Breast epithelium (tissue), 4 donors: ENCODE data around the gene HOXD9. TPM values are rescaled to one million over a fixed set of nuclear protein-coding genes. Genes with fewer than 3 reads are reported as not detected.

Experiments used
- DNase-seq, 2 donors: peaks; one replicate each; pipeline ENCODE4 v3.0.0-alpha.2; 2019; ENCODE audit warnings: low spot score in 2 of 2
- H3K27ac ChIP-seq, 2 donors: fragments of 200-600 bp; sonication (generic) in 1 of 2; one replicate each; pipeline ENCODE4 v1.5.1; 2016 to 2019; ENCODE audit warnings: mild to moderate bottlenecking in 1 of 2
- H3K27me3 ChIP-seq, 2 donors: fragments of 200-600 bp; sonication (generic) in 1 of 2; one replicate each; pipeline versions ENCODE4 v1.5.1 to v1.6.0; 2017 to 2019; ENCODE audit warnings: control low read depth in 1 of 2, mild to moderate bottlenecking in 1 of 2
- H3K36me3 ChIP-seq: fragments of 200-600 bp; one replicate; pipeline ENCODE4 v1.5.1; 2019
- H3K4me1 ChIP-seq, 2 donors: fragments of 200-600 bp; sonication (generic); one replicate each; pipeline ENCODE4 v1.5.1; 2016 to 2019; ENCODE audit warnings: control low read depth in 1 of 2
- H3K4me3 ChIP-seq, 3 donors: fragments of 200-600 bp; sonication (generic); 1 replicate in 2 of 3; 2 replicates in 1 of 3; pipeline ENCODE4 v1.5.1; 2016 to 2019; ENCODE audit warnings: mild to moderate bottlenecking in 3 of 3, moderate library complexity in 2 of 3
- H3K9me3 ChIP-seq, 2 donors: fragments of 200-600 bp; sonication (generic) in 1 of 2; one replicate each; pipeline ENCODE4 v1.5.1; 2016 to 2019; ENCODE audit warnings: control low read depth in 1 of 2
- POLR2A ChIP-seq: fragments of 450-650 bp; IDR thresholded peaks from one replicate; pipeline ENCODE4 v1.6.1; 2016; ENCODE audit warnings: antibody characterized with exemption, mild to moderate bottlenecking, moderate library complexity
- POLR2AphosphoS5 ChIP-seq, 3 donors: sonication (generic); formaldehyde crosslinking; IDR thresholded peaks; one replicate each; pipeline ENCODE4 v1.6.1; 2017; ENCODE audit warnings: antibody characterized with exemption in 3 of 3
- intact Hi-C: fragments of 100-400 bp; cut with DNase I; formaldehyde crosslinking; loops from one replicate; pipeline ENCODE4 v1.15.1; 2023; ENCODE audit warnings: low total_unique reads
- total RNA-seq, 3 donors: library from RNA; depleted of rRNA; stranded (reverse); fragments of >200 nt; gene quantifications; one replicate each; pipeline ENCODE4 v1.1.0, GENCODE V29; 2016
- TF ChIP-seq, protein P1 (sequence below), 3 donors: fragments of 450-650 bp; IDR thresholded peaks; one replicate each; pipeline ENCODE4 v1.5.1; 2016 to 2017; ENCODE audit warnings: antibody characterized with exemption in 3 of 3, mild to moderate bottlenecking in 3 of 3, moderate library complexity in 3 of 3

The HOXD9 gene
- total RNA-seq, 3 donors from 2014 or later = 2.4 to 17.0 (median 2.8) TPM

DNA sequence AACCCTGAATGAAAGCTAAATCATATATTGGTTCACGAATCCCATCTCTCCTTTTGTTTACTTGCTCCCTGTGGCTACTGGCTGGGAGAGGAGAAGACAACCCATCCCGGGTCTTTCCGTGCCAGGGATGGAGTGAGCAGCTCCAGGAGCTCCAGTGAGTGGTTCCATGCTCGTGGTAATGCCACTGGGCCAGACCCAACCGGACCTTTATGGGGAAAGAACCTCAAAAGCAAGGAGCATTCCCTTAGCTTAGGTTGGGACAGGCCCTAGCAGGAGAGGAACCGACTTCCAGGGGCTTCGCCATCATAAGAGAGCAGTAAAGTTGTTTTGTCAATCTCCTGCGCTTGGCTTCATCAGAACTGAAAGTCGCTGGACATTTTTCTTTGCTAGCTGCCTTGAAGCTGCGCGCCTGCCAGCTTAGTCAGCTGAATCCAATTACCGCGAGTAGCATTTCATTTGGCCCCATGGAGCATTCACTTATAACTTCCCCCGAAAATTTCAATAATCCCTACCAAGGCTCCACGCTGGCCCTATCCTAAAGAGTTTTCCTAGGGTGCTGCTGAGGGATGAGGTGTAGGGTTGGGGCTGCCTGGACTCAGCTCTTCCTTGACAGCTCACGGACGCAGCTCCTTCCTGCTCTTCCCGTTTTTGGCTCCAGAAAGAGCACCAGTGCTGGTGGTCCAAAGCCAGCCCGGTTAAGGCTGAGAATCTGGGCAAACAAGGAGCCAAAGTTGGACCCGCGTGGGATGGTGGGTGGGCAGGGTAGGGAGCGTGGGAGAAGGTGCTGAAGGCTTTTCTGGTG lies 39.5 kb downstream of the HOXD9 start:
- Histone ChIP-seq H3K36me3 (no peaks in the 10 kb centered on the region), H3K4me1 (no peaks in the 10 kb centered on the region), H3K9me3 (no peaks in the 10 kb centered on the region), H3K27me3 (peaks cover 0 to 90% of the 10 kb centered on the region in 2 donors), H3K27ac (peak overlapping the region in 1 of 2 donors; percentile 1), H3K4me3 (peak overlapping the region in 2 of 3 donors; percentile 18 to 40)
- TF ChIP-seq POLR2AphosphoS5 (IDR thresholded peaks at IDR 0.05) (no peak), POLR2A (no peak)
- TF ChIP-seq, protein P1, sequence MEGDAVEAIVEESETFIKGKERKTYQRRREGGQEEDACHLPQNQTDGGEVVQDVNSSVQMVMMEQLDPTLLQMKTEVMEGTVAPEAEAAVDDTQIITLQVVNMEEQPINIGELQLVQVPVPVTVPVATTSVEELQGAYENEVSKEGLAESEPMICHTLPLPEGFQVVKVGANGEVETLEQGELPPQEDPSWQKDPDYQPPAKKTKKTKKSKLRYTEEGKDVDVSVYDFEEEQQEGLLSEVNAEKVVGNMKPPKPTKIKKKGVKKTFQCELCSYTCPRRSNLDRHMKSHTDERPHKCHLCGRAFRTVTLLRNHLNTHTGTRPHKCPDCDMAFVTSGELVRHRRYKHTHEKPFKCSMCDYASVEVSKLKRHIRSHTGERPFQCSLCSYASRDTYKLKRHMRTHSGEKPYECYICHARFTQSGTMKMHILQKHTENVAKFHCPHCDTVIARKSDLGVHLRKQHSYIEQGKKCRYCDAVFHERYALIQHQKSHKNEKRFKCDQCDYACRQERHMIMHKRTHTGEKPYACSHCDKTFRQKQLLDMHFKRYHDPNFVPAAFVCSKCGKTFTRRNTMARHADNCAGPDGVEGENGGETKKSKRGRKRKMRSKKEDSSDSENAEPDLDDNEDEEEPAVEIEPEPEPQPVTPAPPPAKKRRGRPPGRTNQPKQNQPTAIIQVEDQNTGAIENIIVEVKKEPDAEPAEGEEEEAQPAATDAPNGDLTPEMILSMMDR (IDR thresholded peaks at IDR 0.05) = no peak
- DNase-seq = no peak
- intact Hi-C loops = loop anchor here (10.0 kb wide), 1 partner anchor 293 kb away; no protein-coding TSS in a partner anchor

DNA sequence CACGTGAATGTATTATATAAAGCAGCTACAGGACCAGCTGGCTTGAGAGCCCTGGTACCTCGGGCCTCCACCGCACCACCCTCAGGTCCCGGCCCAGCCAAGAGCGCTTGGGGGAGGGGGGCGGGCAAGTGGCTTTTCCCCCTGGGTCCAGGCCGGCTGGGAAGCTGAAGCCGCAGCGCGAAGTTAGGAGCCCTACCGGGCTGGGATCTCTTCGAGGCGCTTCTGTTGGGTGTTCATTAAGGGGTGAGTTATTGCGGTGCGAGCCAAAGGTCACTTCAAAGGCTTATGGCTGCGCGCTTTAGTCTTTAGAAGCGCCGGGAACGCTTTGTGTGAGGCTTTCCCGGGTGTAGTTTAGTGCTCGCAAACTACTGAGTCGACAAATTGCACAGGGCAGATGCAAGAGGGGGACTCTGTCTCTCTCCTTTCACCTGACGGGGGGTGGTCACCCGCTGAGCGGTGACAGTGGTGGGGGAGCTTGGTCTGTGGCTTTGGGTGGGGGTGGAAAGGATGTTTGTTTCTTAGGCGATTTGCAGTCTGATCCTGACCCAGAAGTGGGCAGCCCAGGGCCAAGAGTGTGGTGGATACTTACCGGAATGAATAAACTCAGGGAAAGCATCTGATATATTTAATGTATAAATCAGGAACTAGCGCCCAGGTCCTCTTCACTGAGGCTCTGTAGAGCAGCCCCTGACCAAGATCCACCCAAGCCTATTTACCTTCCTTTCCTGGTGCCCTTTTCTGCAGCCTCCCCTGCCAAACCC lies 40.6 kb downstream of the HOXD9 start:
- intact Hi-C loops = loop anchor here (10.0 kb wide), 1 partner anchor 292 kb away; no protein-coding TSS in a partner anchor
- H3K9me3 ChIP-seq = no peaks in the 10 kb centered on the region
- H3K4me3 ChIP-seq = peak overlapping the region in 1 of 3 donors; percentile 18
- no peak for TF ChIP-seq POLR2AphosphoS5 (IDR thresholded peaks at IDR 0.05)
- TF ChIP-seq, protein P1 (IDR thresholded peaks at IDR 0.05) = no peak
- no peak for TF ChIP-seq POLR2A
- H3K4me1 ChIP-seq = no peaks in the 10 kb centered on the region
- DNase-seq = no peak
- no peaks in the 10 kb centered on the region for H3K36me3 ChIP-seq
- H3K27me3 ChIP-seq = peaks cover 0 to 79% of the 10 kb centered on the region in 2 donors
- H3K27ac ChIP-seq = no peak overlapping the region

DNA sequence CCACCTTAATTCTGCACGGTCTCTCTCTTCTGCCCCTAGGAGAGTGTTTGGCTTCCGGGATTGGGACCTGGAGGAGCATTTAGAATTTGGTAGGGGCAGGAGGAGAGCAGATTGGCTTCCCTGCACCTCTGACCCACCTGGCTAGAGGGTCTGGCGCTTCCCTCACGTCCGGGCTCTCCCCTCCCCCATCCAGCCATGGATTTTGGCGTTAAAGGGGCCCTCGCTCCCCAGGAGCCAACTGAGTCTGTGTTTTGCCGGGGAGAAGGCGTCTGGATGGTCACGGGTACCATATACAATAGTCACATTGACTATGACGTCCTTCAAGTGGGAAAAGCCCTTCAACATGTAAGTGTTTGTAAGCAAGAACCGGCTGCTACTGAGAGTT lies 41.1 kb downstream of the HOXD9 start:
- H3K9me3 ChIP-seq = no peaks in the 10 kb centered on the region
- H3K27me3 ChIP-seq = peaks cover 0 to 75% of the 10 kb centered on the region in 2 donors
- H3K27ac ChIP-seq = no peak overlapping the region
- intact Hi-C loops = loop anchor here (10.0 kb wide), 1 partner anchor 291 kb away; no protein-coding TSS in a partner anchor
- no peaks in the 10 kb centered on the region for H3K36me3 ChIP-seq
- H3K4me3 ChIP-seq = no peak overlapping the region
- no peak for DNase-seq
- no peaks in the 10 kb centered on the region for H3K4me1 ChIP-seq
- TF ChIP-seq, protein P1 (IDR thresholded peaks at IDR 0.05) = no peak
- TF ChIP-seq POLR2AphosphoS5 (IDR thresholded peaks at IDR 0.05) (no peak), POLR2A (no peak)

- DNase-seq = no peak
- Histone ChIP-seq H3K4me3 (no peak overlapping the region), H3K4me1 (no peaks in the 10 kb centered on the region), H3K9me3 (no peaks in the 10 kb centered on the region), H3K36me3 (no peaks in the 10 kb centered on the region), H3K27me3 (peaks cover 0 to 75% of the 10 kb centered on the region in 2 donors), H3K27ac (no peak overlapping the region)
- intact Hi-C loops = loop anchor here (10.0 kb wide), 1 partner anchor 291 kb away; no protein-coding TSS in a partner anchor
- TF ChIP-seq, protein P1 (IDR thresholded peaks at IDR 0.05) = no peak
- TF ChIP-seq POLR2AphosphoS5 (IDR thresholded peaks at IDR 0.05) = no peak
These were observed 41.7 kb downstream of the HOXD9 start for GRCh38 chr2:176164201-176164600.
